ENCODE results near the gene PKDCC. TPM values are rescaled to one million over a fixed set of nuclear protein-coding genes. Genes with fewer than 3 reads are reported as not detected.

The PKDCC gene
- total and polyA plus RNA-seq, 7 experiments from 2014 or later = not detected

GRCh38 chr2:42021464-42021863, 26.4 kb upstream of the PKDCC start:
- intact Hi-C loops (cut with micrococcal nuclease) = no loop called here
- Histone ChIP-seq H3K27me3 (ENCODE audit: control insufficient read depth in 2 of 2, insufficient read depth in 2 of 2, low read length in 2 of 2) (no peaks in the 10 kb centered on the region), H3K27ac (ENCODE audit: low read depth, low read length) (no peak overlapping the region), H3K4me1 (ENCODE audit: control insufficient read depth in 2 of 2, insufficient read depth in 2 of 2, low read length in 2 of 2) (no peaks in the 10 kb centered on the region), H3K4me3 (ENCODE audit: low read length) (no peak overlapping the region), H3K9me3 (ENCODE audit: control insufficient read depth in 2 of 3, low read length in 3 of 3) (no peaks in the 10 kb centered on the region), H3K36me3 (ENCODE audit: control insufficient read depth in 2 of 3, insufficient read depth in 3 of 3, low read length in 3 of 3) (no peaks in the 10 kb centered on the region)
- Mint-ChIP-seq H3K27ac (peak overlapping the region in 1 of 9 donors; percentile 1), H3K4me3 (no peak overlapping the region), H3K4me1 (no peaks in the 10 kb centered on the region), H3K9me3 (peaks cover 0 to 9% (median 4%) of the 10 kb centered on the region in 11 donors), H3K36me3 (no peaks in the 10 kb centered on the region), H3K27me3 (peaks cover 13 to 36% (median 19%) of the 10 kb centered on the region in 5 donors)
- ATAC-seq (no peak), DNase-seq (no peak)
- POLR2A ChIA-PET = no interaction called here
- CTCF ChIA-PET = no interaction called here

GRCh38 chr2:42025151-42025582, 22.7 kb upstream of the PKDCC start:
- H3K9me3 Mint-ChIP-seq = peaks cover 0 to 7% (median 2%) of the 10 kb centered on the region in 11 donors
- Histone ChIP-seq H3K27ac (ENCODE audit: low read depth, low read length) (no peak overlapping the region), H3K4me1 (ENCODE audit: control insufficient read depth in 2 of 2, insufficient read depth in 2 of 2, low read length in 2 of 2) (no peaks in the 10 kb centered on the region), H3K9me3 (ENCODE audit: control insufficient read depth in 2 of 3, low read length in 3 of 3) (no peaks in the 10 kb centered on the region), H3K4me3 (ENCODE audit: low read length) (no peak overlapping the region), H3K36me3 (ENCODE audit: control insufficient read depth in 2 of 3, insufficient read depth in 3 of 3, low read length in 3 of 3) (no peaks in the 10 kb centered on the region), H3K27me3 (ENCODE audit: control insufficient read depth in 2 of 2, insufficient read depth in 2 of 2, low read length in 2 of 2) (no peaks in the 10 kb centered on the region)
- ATAC-seq = no peak
- CTCF ChIA-PET = no interaction called here
- POLR2A ChIA-PET = no interaction called here
- DNase-seq = no peak
- H3K4me1 Mint-ChIP-seq = peaks cover 0 to 5% (median 0%) of the 10 kb centered on the region in 7 donors
- H3K36me3 Mint-ChIP-seq = no peaks in the 10 kb centered on the region
- intact Hi-C loops (cut with micrococcal nuclease) = no loop called here
- H3K4me3 Mint-ChIP-seq = no peak overlapping the region
- no peak overlapping the region for H3K27ac Mint-ChIP-seq
- peaks cover 13 to 40% (median 20%) of the 10 kb centered on the region in 5 donors for H3K27me3 Mint-ChIP-seq

- H3K27me3 ChIP-seq (ENCODE audit: control insufficient read depth in 2 of 2, insufficient read depth in 2 of 2, low read length in 2 of 2) = no peaks in the 10 kb centered on the region
- no peaks in the 10 kb centered on the region for H3K9me3 ChIP-seq (ENCODE audit: control insufficient read depth in 2 of 3, low read length in 3 of 3)
- peaks cover 0 to 7% (median 2%) of the 10 kb centered on the region in 11 donors for H3K9me3 Mint-ChIP-seq
- no peak overlapping the region for H3K4me3 Mint-ChIP-seq
- no peak overlapping the region for H3K27ac Mint-ChIP-seq
- peaks cover 20 to 48% (median 24%) of the 10 kb centered on the region in 5 donors for H3K27me3 Mint-ChIP-seq
- ChIA-PET POLR2A (no interaction called here), CTCF (no interaction called here)
- no peak for DNase-seq
- peaks cover 0 to 5% (median 0%) of the 10 kb centered on the region in 7 donors for H3K4me1 Mint-ChIP-seq
- H3K36me3 Mint-ChIP-seq = no peaks in the 10 kb centered on the region
- no peak overlapping the region for H3K4me3 ChIP-seq (ENCODE audit: low read length)
- no peaks in the 10 kb centered on the region for H3K4me1 ChIP-seq (ENCODE audit: control insufficient read depth in 2 of 2, insufficient read depth in 2 of 2, low read length in 2 of 2)
- intact Hi-C loops (cut with micrococcal nuclease) = no loop called here
- ATAC-seq = no peak
- no peaks in the 10 kb centered on the region for H3K36me3 ChIP-seq (ENCODE audit: control insufficient read depth in 2 of 3, insufficient read depth in 3 of 3, low read length in 3 of 3)
- H3K27ac ChIP-seq (ENCODE audit: low read depth, low read length) = no peak overlapping the region
Observed at GRCh38 chr2:42026272-42026671, 21.5 kb upstream of the PKDCC start.

GRCh38 chr2:42028571-42029148, 19.2 kb upstream of the PKDCC start:
- ChIA-PET CTCF (no interaction called here), POLR2A (no interaction called here)
- Histone ChIP-seq H3K36me3 (ENCODE audit: control insufficient read depth in 2 of 3, insufficient read depth in 3 of 3, low read length in 3 of 3) (no peaks in the 10 kb centered on the region), H3K4me1 (ENCODE audit: control insufficient read depth in 2 of 2, insufficient read depth in 2 of 2, low read length in 2 of 2) (no peaks in the 10 kb centered on the region), H3K27me3 (ENCODE audit: control insufficient read depth in 2 of 2, insufficient read depth in 2 of 2, low read length in 2 of 2) (no peaks in the 10 kb centered on the region), H3K9me3 (ENCODE audit: control insufficient read depth in 2 of 3, low read length in 3 of 3) (no peaks in the 10 kb centered on the region), H3K27ac (ENCODE audit: low read depth, low read length) (no peak overlapping the region), H3K4me3 (ENCODE audit: low read length) (no peak overlapping the region)
- intact Hi-C loops (cut with micrococcal nuclease) = no loop called here
- peaks cover 13 to 40% (median 38%) of the 10 kb centered on the region in 5 donors for H3K27me3 Mint-ChIP-seq
- no peaks in the 10 kb centered on the region for H3K9me3 Mint-ChIP-seq
- peaks cover 0 to 5% (median 0%) of the 10 kb centered on the region in 7 donors for H3K4me1 Mint-ChIP-seq
- peak overlapping the region in 1 of 9 donors; percentile 28 for H3K27ac Mint-ChIP-seq
- no peak overlapping the region for H3K4me3 Mint-ChIP-seq
- no peaks in the 10 kb centered on the region for H3K36me3 Mint-ChIP-seq
- DNase-seq (no peak), ATAC-seq (no peak)

GRCh38 chr2:42029171-42029570, 18.6 kb upstream of the PKDCC start:
- Mint-ChIP-seq H3K9me3 (no peaks in the 10 kb centered on the region), H3K4me3 (no peak overlapping the region), H3K4me1 (peaks cover 0 to 5% (median 0%) of the 10 kb centered on the region in 7 donors), H3K27me3 (peaks cover 11 to 40% (median 35%) of the 10 kb centered on the region in 5 donors), H3K27ac (no peak overlapping the region), H3K36me3 (no peaks in the 10 kb centered on the region)
- ATAC-seq (no peak), DNase-seq (no peak)
- H3K4me1 ChIP-seq (ENCODE audit: control insufficient read depth in 2 of 2, insufficient read depth in 2 of 2, low read length in 2 of 2) = no peaks in the 10 kb centered on the region
- intact Hi-C loops (cut with micrococcal nuclease) = no loop called here
- H3K27ac ChIP-seq (ENCODE audit: low read depth, low read length) = no peak overlapping the region
- no peaks in the 10 kb centered on the region for H3K9me3 ChIP-seq (ENCODE audit: control insufficient read depth in 2 of 3, low read length in 3 of 3)
- POLR2A ChIA-PET = no interaction called here
- H3K4me3 ChIP-seq (ENCODE audit: low read length) = no peak overlapping the region
- CTCF ChIA-PET = no interaction called here
- no peaks in the 10 kb centered on the region for H3K27me3 ChIP-seq (ENCODE audit: control insufficient read depth in 2 of 2, insufficient read depth in 2 of 2, low read length in 2 of 2)
- H3K36me3 ChIP-seq (ENCODE audit: control insufficient read depth in 2 of 3, insufficient read depth in 3 of 3, low read length in 3 of 3) = no peaks in the 10 kb centered on the region

GRCh38 chr2:42029639-42030199, 18.1 kb upstream of the PKDCC start:
- no peaks in the 10 kb centered on the region for H3K27me3 ChIP-seq (ENCODE audit: control insufficient read depth in 2 of 2, insufficient read depth in 2 of 2, low read length in 2 of 2)
- no peak overlapping the region for H3K27ac ChIP-seq (ENCODE audit: low read depth, low read length)
- ATAC-seq (no peak), DNase-seq (no peak)
- CTCF ChIA-PET = no interaction called here
- Mint-ChIP-seq H3K27me3 (peaks cover 11 to 37% (median 32%) of the 10 kb centered on the region in 5 donors), H3K27ac (no peak overlapping the region), H3K9me3 (no peaks in the 10 kb centered on the region), H3K4me3 (no peak overlapping the region), H3K36me3 (no peaks in the 10 kb centered on the region), H3K4me1 (peaks cover 0 to 5% (median 0%) of the 10 kb centered on the region in 7 donors)
- H3K4me3 ChIP-seq (ENCODE audit: low read length) = no peak overlapping the region
- POLR2A ChIA-PET = no interaction called here
- no peaks in the 10 kb centered on the region for H3K9me3 ChIP-seq (ENCODE audit: control insufficient read depth in 2 of 3, low read length in 3 of 3)
- H3K36me3 ChIP-seq (ENCODE audit: control insufficient read depth in 2 of 3, insufficient read depth in 3 of 3, low read length in 3 of 3) = no peaks in the 10 kb centered on the region
- intact Hi-C loops (cut with micrococcal nuclease) = no loop called here
- H3K4me1 ChIP-seq (ENCODE audit: control insufficient read depth in 2 of 2, insufficient read depth in 2 of 2, low read length in 2 of 2) = no peaks in the 10 kb centered on the region

- H3K9me3 ChIP-seq (ENCODE audit: control insufficient read depth in 2 of 3, low read length in 3 of 3) = no peaks in the 10 kb centered on the region
- H3K4me3 ChIP-seq (ENCODE audit: low read length) = no peak overlapping the region
- ChIA-PET POLR2A (no interaction called here), CTCF (no interaction called here)
- intact Hi-C loops (cut with micrococcal nuclease) = no loop called here
- Mint-ChIP-seq H3K36me3 (no peaks in the 10 kb centered on the region), H3K27ac (no peak overlapping the region), H3K27me3 (peaks cover 11 to 32% (median 28%) of the 10 kb centered on the region in 5 donors), H3K9me3 (no peaks in the 10 kb centered on the region), H3K4me1 (peaks cover 0 to 5% (median 0%) of the 10 kb centered on the region in 7 donors), H3K4me3 (no peak overlapping the region)
- H3K4me1 ChIP-seq (ENCODE audit: control insufficient read depth in 2 of 2, insufficient read depth in 2 of 2, low read length in 2 of 2) = no peaks in the 10 kb centered on the region
- no peaks in the 10 kb centered on the region for H3K27me3 ChIP-seq (ENCODE audit: control insufficient read depth in 2 of 2, insufficient read depth in 2 of 2, low read length in 2 of 2)
- DNase-seq = no peak
- H3K27ac ChIP-seq (ENCODE audit: low read depth, low read length) = no peak overlapping the region
- no peaks in the 10 kb centered on the region for H3K36me3 ChIP-seq (ENCODE audit: control insufficient read depth in 2 of 3, insufficient read depth in 3 of 3, low read length in 3 of 3)
- ATAC-seq = no peak
Observed at GRCh38 chr2:42030200-42030759, 17.5 kb upstream of the PKDCC start.

Data from naive thymus-derived CD4-positive, alpha-beta T cell (primary cell).